Medulla oblongata (tissue), 1 donor: ENCODE data around the gene ZBTB7C.

Experiments used
- DNase-seq: peaks from one replicate; pipeline ENCODE4 v3.0.0-alpha.2; 2015; ENCODE audit errors: extremely low spot score

ZBTB7C gene

GRCh38 chr18:48193521-48194492 is 215.4 kb downstream of the ZBTB7C start:
- DNase-seq = no peak

DNA sequence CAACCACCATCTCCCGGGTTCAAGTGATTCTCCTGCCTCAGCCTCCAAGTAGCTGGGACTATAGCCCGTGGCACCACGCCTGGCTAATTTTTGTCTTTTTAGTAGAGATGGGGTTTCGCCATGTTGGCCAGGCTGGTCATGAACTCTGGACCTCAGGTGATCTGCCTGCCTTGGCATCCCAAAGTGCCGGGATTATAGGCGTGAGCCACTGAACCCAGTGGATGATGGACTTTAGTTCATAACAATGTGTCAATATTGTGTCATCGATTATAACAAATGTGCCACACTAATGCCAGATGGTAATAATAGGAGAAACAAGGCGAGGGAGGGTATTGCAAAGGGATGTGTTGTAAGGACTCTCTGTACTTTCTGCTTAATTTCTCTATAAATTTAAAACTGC is 216.6 kb downstream of the ZBTB7C start:
- no peak for DNase-seq

- DNase-seq = no peak
These were observed 217.7 kb downstream of the ZBTB7C start for GRCh38 chr18:48191494-48191893.

DNA sequence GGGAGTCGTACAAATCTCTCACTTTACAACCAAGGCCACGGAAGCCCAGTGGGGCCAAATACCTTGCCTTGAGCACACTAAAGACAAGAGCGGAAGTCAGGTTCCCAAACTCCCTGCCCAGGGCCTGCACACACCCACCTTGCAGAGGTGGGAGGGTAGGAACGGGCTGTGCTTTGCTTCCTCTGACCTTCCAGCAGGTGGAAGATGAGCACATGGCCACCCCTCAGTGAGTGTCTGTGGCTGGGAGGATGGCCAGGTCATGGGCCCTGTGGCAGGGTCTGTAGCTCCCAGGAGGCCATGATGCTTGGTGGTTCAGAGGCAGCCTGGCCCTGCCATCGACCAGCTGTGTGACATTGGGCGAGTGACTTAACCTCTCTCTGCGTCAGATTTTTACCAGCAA is 218.2 kb downstream of the ZBTB7C start:
- no peak for DNase-seq

DNA sequence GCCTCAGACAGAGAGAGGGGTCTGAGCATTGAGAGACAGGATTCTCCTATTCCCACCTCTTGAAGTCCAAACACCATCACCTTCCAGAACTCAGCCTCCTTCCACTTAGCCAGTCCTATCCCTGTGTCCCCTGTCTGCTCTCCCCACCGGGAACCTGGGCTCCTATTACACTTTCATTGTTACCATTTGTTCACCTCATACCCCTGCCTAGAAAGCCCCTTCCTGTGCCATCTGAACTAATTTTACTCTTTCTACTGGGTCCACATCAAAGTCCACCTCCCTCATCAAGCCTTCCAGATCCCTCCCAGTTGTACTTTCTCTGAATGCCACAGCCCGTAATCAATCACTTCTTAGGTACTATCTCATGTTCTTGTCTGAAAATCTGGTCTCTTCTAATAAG is 220.6 kb downstream of the ZBTB7C start:
- DNase-seq = no peak

DNA sequence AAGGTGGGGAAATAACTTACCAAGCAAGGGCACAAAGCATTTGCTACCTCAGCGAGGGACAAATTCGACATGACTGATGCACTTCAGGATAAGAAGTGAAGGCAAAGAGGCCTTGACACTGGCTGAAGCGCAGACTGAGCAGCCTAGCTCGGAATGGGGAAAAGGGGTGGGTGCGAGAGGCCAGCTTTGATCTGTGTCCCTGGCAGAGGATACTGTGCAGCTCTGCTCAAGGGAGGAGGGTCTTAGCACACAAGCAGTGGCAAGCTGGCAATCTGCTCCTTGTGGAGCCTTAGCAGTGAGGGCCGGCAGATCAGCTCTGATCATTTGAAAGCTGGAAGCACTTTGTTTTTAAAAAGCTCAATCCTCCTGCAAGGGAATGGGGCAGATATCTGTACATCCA is 222.3 kb downstream of the ZBTB7C start:
- DNase-seq = no peak

DNA sequence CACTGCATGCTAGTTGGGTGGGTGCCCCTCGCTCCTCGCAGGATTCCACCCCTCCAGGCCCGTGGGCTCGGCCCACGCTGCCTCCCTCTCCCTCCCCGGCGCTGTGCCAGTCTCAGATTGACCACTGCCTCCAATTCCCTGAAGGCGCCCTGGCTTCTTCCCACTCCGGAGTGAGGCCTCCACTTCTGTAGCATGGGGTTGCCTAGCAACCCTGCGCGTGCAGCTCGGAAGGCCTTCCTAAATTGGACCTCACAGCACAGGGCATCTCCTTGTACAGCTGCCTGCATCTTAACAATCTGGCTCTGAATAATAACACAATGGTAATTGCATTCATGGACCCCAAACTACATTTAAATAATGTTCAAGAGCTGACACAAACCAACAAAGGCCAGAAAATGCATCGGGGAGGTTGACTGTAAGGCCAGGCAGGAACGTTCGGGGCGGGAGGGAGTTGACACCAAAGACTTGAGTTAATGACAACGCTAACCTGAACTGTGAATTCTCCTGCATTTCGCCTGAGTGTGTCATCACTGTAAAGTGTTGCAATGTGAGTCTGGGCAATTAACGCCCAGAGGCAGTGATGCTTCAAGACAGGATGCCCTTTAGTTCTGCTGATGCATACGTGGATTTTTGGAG is 222.9 kb downstream of the ZBTB7C start:
- no peak for DNase-seq

DNA sequence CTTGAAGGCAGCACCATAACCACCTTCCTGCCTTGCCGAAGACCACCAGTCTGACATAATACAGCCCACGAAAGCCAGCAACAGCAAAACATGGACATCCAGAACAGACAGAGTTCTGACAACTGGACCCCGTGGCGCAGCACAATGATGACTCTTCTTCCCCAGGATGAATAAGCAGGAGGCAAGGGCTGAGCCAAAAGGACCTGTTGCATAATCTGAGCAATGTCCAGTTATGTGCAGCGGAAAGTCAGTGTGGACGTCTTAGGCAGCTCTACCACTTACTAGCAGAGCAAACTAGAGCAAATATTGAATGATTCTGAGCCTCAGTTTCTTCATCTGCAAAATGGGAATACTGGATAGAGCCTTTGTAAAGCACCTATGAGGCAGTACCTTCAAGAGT is 225.1 kb downstream of the ZBTB7C start:
- DNase-seq = no peak

- DNase-seq = no peak
These were observed 225.6 kb downstream of the ZBTB7C start for GRCh38 chr18:48183613-48184012.

GRCh38 chr18:48182779-48183178 is 226.4 kb downstream of the ZBTB7C start:
- no peak for DNase-seq

- DNase-seq = no peak
These were observed 227.3 kb downstream of the ZBTB7C start for GRCh38 chr18:48181857-48182256.

- DNase-seq = no peak
These were observed 227.9 kb downstream of the ZBTB7C start for GRCh38 chr18:48181087-48181823.

DNA sequence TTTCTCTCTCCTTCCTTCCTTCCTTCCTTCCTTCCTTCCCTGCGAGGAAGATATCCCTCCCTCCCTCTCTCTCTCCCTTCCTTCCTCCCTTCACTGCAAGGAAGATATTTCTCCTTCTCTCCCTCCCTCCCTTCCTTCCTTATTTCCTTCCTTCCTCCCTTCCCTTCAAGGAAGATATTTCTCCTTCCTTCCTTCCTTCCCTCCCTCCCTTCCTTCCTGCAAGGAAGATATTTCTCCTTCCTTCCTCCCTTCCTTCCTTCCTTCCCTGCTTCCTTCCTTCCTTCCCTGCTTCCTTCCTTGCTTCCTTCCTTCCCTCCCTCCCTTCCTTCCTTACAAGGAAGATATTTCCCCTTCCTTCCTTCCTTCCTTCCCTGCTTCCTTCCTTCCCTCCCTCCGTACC is 229.5 kb downstream of the ZBTB7C start:
- DNase-seq = no peak

GRCh38 chr18:48179001-48179400 is 230.2 kb downstream of the ZBTB7C start:
- DNase-seq = no peak

DNA sequence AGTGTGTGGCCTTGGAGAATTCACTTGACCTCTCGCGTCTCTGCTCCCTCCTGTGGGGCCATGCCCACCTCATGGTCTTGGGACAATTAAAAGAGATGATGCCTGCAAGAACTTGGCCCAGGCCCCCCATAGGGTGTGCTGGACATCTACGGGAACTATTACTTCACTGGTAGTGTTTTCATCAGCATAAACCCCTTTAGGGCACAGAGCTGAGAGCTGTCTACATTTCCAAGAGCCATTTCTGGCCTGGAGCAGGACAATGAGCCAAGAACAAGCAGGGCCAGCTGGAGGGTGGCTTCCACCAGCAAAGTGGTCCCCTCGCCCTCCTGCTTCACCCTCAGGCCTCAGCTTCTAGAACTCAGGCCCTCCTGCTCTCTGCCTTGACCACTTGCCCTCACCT is 232.3 kb downstream of the ZBTB7C start:
- DNase-seq = no peak

- DNase-seq = no peak
These were observed 235.6 kb downstream of the ZBTB7C start for GRCh38 chr18:48173557-48173956.

DNA sequence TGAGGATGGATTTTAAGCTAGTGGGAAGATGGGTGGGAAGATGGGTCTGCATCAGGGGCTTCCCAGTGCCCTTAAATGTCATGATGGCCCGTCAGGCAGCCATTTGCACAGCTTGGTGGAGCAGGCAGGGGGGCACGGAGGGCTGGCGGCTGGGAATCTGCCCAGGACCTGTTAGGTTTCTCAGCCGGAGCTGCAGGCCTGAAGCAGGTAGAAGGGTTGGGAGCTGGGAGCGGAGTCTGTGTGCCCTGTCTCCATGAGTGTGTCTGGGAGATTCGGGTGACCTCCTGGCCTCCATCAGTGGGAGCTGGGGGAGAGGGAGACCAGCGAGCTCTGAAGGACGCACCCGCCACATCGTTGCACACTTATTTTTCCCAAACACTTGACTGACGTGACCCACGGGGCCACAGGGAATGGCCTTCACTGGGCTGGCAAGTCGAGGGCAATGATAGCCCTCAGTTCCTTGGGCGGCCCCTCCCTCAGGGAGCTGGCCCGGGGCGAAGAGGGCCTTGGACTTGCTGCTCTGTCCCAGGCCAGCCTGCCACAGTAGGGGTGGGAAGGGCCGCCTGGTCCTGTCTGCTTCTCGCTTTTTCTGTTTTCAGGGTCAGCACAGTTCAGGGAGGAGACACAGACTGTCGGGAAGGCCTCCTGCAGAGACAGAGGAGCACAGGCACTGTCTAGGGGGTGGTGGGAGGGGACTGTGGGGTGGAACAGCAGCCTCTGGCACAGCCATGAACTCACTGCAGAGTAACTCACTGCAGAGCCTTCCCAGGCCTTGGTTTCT is 236.8 kb downstream of the ZBTB7C start:
- DNase-seq = no peak

DNA sequence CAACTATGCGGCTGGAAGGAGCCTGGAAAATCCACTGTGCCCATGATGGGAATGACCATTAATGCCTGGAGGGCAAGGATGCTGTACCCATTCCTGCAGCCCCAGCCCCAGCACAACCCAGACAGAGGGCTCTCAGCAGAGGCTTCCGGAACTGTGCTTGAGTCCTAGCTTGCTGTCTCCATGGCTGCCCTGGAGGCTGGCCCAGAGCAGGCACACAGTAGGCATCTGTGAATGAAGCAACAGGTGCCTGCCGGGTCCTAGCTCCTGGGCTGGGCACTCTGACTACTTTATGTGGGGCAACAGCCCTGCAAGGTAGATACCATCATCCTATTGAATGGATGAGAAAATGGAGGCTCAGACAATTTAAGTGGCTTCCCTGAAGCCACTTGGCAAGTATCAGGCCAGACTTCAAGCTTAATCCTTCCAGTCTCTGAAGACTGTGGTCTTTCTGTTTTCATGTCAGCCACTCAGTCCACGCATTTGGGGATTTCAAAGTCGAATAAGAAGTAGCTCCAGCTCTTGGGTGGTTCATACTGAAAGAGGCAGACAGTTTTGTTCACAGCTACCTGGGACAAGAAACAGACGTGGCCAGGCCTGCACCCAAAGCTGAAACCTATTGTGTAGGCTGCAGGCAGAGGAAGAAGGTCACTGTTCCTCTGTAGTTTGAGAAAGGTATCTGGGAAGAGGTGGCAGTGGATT is 237.5 kb downstream of the ZBTB7C start:
- DNase-seq = no peak

- DNase-seq = no peak
These were observed 238.5 kb downstream of the ZBTB7C start for GRCh38 chr18:48170651-48171050.

- DNase-seq = no peak
These were observed 240.3 kb downstream of the ZBTB7C start for GRCh38 chr18:48168861-48169260.

DNA sequence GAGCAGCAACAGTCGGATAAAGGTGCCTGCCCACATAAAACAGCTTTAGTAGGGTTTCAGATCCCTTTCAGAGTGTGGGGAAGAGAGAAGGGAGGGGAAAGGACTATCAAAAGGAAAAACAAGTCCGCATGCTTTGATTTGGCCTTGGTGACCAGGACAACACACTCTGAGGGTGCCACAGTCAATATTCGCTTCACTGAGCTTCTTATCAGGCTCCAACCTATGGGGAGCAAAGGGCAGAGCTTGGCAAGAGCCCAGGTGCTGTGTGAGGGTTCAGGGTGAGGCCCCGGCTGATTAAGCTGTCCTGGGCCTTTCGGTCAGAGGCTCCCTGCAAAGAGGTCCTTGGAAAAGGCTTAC is 241.3 kb downstream of the ZBTB7C start:
- no peak for DNase-seq
